HTERT RPE-1 (cell line): ENCODE data around the gene FBN2.
"Not testable (repeated sequence)": the region's sequence is repeated elsewhere in the genome, so short reads cannot be mapped to it uniquely, and the experiment has no call there.

Experiments
- in situ Hi-C: fragments of 300-500 bp; cut with MboI; formaldehyde crosslinking; loops from 4 replicates; pipeline ENCODE4 v1.14.3; 2020; ENCODE audit warnings: low sequenced_read_pairs

FBN2 gene

GRCh38 chr5:128535251-128535650 lies 2.8 kb downstream of the FBN2 start:
- in situ Hi-C loops, result no loop called here

DNA sequence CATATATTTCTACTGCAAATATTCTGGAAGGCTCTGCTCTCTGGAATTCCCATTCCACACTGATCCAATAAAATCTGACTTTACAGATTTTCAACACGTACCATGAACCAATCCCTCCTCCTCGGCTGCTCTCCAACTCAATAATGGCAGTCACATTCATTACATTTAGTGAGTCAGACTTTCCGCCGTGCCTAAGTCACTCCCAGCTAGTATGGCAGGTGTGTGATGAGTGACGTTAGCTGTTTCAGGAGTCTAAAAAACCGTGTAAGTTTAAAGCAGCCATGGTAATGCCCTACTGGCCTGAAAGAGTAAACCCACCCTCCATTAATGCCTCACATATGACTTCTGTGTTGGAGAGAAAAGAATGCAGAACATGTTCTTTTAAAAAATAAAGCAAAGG lies 3.3 kb downstream of the FBN2 start:
- in situ Hi-C loops, result no loop called here

GRCh38 chr5:128532776-128533175 lies 5.3 kb downstream of the FBN2 start:
- in situ Hi-C loops, result no loop called here

- in situ Hi-C loops, result no loop called here
Measured at GRCh38 chr5:128532127-128532526, 5.9 kb downstream of the FBN2 start.

DNA sequence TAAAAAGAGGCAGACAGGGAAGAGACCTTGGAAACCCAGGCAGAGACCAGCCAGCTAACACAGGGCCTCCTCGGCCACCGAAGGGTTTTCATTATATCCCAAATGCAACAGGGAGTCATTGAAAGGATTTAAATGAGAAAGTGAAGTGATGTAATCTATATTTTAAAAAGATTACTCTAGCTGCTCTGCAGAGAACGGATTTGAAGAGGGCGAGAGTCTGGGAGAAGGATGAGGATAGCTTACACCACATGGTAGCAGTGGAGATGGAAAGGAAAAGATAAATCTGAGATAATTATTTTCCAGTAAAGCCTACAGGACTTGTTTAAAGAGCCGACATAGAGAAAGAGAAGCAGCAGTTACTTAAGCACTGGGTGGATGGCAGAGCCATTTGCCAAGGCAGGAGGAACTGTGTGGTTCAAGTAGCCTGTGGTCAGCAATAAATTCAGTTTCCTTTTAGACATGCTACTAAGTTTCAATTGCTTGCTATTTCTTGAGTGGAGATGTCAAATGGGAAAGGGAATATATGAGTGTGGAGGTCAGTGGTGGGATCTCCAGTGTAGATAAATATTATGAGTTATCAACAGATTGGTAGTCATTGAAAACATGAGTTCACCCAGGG lies 9.3 kb downstream of the FBN2 start:
- in situ Hi-C loops, result no loop called here

GRCh38 chr5:128528126-128528525 lies 9.9 kb downstream of the FBN2 start:
- in situ Hi-C loops, result no loop called here

DNA sequence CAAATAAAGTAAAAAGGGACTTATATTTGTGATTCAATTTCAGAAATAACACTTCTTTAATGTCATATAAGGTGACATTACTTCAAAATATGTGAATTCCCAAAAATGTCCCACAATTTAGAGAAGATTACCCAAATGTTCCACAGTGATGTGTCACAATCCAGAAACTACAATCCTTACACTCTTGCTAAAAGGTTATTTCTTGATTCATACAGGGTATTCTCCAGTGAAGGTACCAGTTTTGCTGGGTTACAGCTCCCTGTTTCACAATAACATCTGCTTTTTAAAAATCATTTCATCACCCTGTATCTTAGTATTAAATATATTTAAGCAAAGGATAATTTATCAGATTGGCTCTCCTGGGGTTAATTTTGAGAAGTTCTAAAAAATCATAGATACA lies 11.0 kb downstream of the FBN2 start:
- in situ Hi-C loops, result no loop called here

- in situ Hi-C loops, result no loop called here
Measured at GRCh38 chr5:128522336-128522735, 15.7 kb downstream of the FBN2 start.

- in situ Hi-C loops, result no loop called here
Measured at GRCh38 chr5:128519827-128520226, 18.2 kb downstream of the FBN2 start.

- in situ Hi-C loops, result no loop called here
Measured at GRCh38 chr5:128516978-128517377, 21.1 kb downstream of the FBN2 start.

DNA sequence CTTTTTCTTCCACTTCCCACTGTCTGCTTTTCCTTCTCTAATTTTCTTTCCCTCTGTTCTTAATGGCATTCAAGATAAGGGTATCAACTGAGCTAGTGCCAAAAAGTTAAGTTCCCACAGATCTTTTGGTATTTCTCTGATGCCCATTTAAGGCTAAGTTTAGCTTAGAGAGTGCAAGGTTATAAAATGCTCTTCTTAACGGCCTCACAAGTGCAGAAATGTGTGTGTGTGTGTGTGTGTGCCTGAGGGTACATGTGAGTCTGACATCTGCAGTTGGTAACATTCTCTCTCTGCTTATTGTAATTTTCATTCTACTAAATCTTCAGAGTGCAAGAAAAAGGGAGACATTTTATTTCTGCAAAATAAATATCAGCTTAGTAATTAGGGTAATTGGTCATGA lies 24.2 kb downstream of the FBN2 start:
- in situ Hi-C loops, result no loop called here

- in situ Hi-C loops, result no loop called here
Measured at GRCh38 chr5:128512894-128513293, 25.2 kb downstream of the FBN2 start.

- in situ Hi-C loops, result no loop called here
Measured at GRCh38 chr5:128506643-128507042, 31.4 kb downstream of the FBN2 start.

GRCh38 chr5:128503727-128504126 lies 34.3 kb downstream of the FBN2 start:
- in situ Hi-C loops, result not testable (repeated sequence)

GRCh38 chr5:128498844-128499455 lies 39.1 kb downstream of the FBN2 start:
- in situ Hi-C loops, result no loop called here

DNA sequence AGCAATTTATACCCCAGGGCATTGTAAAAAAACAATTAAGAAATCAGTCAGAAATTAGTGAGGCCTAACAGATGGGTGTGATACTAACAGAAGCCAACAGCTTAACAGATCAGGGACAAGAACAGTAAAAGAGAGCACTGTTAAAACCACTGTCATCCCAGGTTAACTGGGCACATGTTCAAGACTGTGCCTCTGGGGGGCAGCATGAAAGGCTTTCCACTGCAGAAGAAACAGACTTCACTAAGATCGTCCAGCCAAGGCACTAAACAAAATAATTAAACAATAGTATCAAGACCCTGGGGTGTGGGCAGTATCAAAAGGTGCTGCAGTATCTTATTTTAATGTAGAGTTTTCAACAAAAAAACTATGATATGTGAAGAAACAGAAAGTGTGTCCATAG lies 43.5 kb downstream of the FBN2 start:
- in situ Hi-C loops, result no loop called here

DNA sequence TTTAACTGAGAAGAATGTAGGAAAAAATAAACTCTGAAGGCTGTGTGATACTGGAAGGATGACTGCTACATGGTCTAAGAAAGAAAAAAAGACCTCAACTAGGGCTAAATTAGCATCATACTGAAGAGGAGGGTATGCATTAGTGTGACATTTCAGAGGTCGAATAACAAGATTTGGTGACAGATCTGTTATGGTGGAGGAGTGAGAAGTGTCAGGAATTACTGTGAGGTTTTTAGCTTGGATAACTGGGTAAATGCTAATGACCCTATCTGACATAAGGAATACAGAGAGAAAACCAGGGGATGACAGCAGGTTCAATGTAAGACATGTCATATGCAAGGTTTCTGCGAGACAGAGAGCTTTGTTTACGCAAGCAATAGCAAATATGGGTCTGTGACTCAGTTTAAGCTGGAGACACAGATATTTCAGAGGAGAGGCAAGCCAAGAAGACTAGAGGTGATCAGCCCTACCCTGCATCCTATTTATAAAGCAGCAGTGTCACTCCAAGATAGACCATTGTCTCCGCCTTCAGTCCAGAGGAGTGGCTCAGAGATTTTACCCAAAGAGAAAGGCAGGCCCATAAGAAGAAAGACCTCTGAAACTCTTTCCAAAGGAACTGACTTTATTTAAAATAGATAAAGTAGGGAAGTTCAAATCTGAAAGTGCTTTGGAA lies 44.3 kb downstream of the FBN2 start:
- in situ Hi-C loops, result no loop called here

DNA sequence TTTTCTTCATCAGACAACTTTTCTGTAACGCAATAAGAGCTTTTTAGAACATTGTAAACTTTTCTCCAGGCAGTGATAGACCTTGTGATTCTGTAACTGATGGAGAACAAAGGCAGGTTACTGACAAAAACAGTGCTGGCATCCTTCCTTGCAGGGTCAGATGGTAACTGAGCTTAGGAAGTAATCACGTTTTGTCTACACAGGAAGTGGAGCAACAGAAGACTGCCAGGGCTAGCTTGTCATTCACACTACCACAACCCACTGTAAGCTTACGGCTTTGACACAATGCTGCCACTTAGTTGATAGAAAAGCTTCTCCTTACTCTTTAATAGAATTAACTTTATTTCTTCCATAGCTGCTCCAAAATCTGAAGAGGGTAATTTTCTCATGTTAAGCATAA lies 46.8 kb downstream of the FBN2 start:
- in situ Hi-C loops, result no loop called here

- in situ Hi-C loops, result no loop called here
Measured at GRCh38 chr5:128490761-128491160, 47.3 kb downstream of the FBN2 start.

- in situ Hi-C loops, result no loop called here
Measured at GRCh38 chr5:128487041-128487440, 51.0 kb downstream of the FBN2 start.

DNA sequence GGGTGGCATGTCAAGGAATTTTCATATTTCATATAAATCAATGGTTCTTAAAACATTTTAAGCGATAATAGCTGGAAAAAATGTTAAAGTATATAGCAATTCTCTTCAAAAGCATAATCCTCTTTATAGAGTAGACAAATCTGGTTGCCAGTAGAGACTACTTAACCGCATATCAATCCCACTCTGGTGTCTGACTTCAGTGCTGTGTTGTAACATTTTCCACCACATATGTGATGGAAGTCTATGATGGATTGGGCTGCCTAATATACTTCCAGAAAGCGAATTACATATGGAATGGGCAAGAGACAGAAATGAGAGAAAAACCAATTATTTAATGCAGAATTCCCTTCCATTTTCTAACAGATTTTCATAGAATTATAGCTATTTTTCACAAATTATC lies 54.3 kb downstream of the FBN2 start:
- in situ Hi-C loops, result no loop called here

DNA sequence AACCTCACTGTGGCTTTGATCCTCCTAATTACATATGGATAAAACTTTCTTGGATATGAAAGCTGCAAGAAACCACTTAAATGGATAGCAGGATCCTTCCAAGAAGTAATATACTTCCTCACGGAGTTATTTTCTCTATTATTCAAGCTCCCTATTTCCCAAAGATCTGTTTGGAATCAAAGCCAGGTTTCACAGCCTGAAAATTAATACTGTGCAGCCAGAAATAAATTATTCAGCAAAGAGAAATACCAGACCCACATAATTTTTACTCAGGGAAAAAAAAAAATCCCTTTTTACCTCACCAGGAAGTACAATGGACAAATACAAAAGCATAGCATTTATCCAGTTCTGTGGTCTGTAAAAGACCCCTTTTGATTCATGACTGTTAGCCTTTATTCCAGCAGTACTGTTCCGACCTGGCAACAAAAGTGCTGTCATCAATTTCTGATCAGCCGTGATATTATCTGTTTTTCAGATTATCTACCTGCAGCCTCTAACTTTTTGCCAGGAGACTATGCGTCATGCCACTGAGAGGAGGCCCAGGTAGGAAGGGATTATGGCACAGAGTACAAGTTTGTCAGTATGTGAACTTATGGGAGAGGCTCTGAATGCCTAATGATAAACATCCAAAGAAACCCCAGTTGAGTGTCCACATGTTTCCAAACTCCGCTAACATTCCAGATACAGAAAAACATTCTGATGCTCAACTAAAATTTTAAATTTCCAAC lies 57.0 kb downstream of the FBN2 start:
- in situ Hi-C loops, result no loop called here
